B cell (primary cell): Measurements from ENCODE around the gene RHBDF1.

ENCODE experiments used
- EZH2 ChIP-seq: IDR thresholded peaks from 2 replicates; pipeline ENCODE4 v1.6.1; 2012; ENCODE audit warnings: borderline replicate concordance, low read depth, mild to moderate bottlenecking, moderate library complexity, low read length; ENCODE audit not compliant: insufficient read depth, poor library complexity, severe bottlenecking
- TF ChIP-seq, protein P1 (sequence below): fragments of 200-600 bp; IDR thresholded peaks from one replicate; pipeline ENCODE4 v1.8.0; 2022; ENCODE audit warnings: antibody characterized with exemption, mild to moderate bottlenecking

DNA sequence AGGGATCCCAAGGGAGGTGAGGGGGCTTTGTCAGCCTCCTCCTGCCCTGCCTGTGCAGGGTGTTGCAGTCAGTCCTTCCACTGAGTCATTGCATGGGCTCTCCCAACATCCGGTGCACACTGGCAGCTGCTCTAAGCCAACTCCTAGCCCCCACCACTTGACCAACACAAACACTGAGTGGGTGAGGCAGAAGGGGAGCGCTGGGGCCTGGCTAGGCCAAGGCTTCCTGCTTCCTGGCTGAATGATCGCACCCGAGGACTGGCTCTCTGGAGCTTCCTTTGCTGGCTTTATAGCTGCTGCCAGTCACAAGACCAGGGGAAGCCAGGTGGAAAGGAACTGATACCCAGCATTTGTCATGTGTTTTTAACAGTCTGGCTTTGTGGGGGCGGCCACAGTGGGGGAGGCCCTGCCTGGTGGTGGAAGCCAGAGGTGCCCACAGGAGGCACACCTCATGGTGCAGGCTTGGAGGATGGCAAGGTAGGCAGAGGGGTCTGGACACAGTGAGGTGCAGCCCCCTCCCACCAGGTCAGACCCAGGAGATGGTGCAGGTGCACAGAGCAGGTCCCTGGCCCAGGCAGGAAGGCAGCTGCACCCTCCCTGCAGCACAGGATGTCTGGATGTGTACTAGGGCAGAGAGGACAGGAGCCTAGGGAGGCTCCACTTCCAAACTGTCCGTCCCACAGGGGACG, 12.4 kb upstream of the RHBDF1 start:
- TF ChIP-seq, protein P1, sequence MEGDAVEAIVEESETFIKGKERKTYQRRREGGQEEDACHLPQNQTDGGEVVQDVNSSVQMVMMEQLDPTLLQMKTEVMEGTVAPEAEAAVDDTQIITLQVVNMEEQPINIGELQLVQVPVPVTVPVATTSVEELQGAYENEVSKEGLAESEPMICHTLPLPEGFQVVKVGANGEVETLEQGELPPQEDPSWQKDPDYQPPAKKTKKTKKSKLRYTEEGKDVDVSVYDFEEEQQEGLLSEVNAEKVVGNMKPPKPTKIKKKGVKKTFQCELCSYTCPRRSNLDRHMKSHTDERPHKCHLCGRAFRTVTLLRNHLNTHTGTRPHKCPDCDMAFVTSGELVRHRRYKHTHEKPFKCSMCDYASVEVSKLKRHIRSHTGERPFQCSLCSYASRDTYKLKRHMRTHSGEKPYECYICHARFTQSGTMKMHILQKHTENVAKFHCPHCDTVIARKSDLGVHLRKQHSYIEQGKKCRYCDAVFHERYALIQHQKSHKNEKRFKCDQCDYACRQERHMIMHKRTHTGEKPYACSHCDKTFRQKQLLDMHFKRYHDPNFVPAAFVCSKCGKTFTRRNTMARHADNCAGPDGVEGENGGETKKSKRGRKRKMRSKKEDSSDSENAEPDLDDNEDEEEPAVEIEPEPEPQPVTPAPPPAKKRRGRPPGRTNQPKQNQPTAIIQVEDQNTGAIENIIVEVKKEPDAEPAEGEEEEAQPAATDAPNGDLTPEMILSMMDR = no peak
- no peak for TF ChIP-seq EZH2
